Activated T-helper 9 cell treated with anti-CD3 and anti-CD28 coated beads, Interleukin-2, amount 50 U/mL, for 16 hours (primary cell): ENCODE measurements around the gene C3AR1.
"Not testable (repeated sequence)": the region's sequence is repeated elsewhere in the genome, so short reads cannot be mapped to it uniquely, and the experiment has no call there.

ENCODE experiments used
- DNase-seq: peaks from one replicate; pipeline ENCODE4 v3.0.0-alpha.2; 2020; ENCODE audit warnings: low read depth

C3AR1 gene

GRCh38 chr12:8065991-8066594 lies at the start of gene C3AR1:
Gene C3AR1 (minus strand): TSS chr12:8066359. CDS start chr12:8060185, 6,174 bp downstream.
- no peak for DNase-seq

- not testable (repeated sequence) for DNase-seq
Observed at GRCh38 chr12:8113117-8113516, 47.0 kb upstream of the C3AR1 start.

- peak; percentile 60 for DNase-seq
Observed at GRCh38 chr12:8108808-8109398, 42.7 kb upstream of the C3AR1 start.

- no peak for DNase-seq
Observed at GRCh38 chr12:8099235-8099634, 33.1 kb upstream of the C3AR1 start.

GRCh38 chr12:8096281-8096915 lies 30.2 kb upstream of the C3AR1 start:
- DNase-seq = no peak

GRCh38 chr12:8093291-8093690 lies 27.1 kb upstream of the C3AR1 start:
- DNase-seq = no peak

GRCh38 chr12:8089716-8090115 lies 23.6 kb upstream of the C3AR1 start:
- DNase-seq = no peak

- not testable (repeated sequence) for DNase-seq
Observed at GRCh38 chr12:8089277-8089676, 23.1 kb upstream of the C3AR1 start.

- no peak for DNase-seq
Observed at GRCh38 chr12:8088574-8088973, 22.4 kb upstream of the C3AR1 start.

- DNase-seq = no peak
Observed at GRCh38 chr12:8087666-8088065, 21.5 kb upstream of the C3AR1 start.

GRCh38 chr12:8084351-8084750 lies 18.2 kb upstream of the C3AR1 start:
- not testable (repeated sequence) for DNase-seq

GRCh38 chr12:8082808-8083100 lies 16.6 kb upstream of the C3AR1 start:
- no peak for DNase-seq

- DNase-seq = no peak
Observed at GRCh38 chr12:8081251-8081920, 15.2 kb upstream of the C3AR1 start.

GRCh38 chr12:8080120-8080519 lies 14.0 kb upstream of the C3AR1 start:
- no peak for DNase-seq

- no peak for DNase-seq
Observed at GRCh38 chr12:8078916-8079315, 12.8 kb upstream of the C3AR1 start.

- DNase-seq = peak; percentile 48
Observed at GRCh38 chr12:8078398-8078797, 12.2 kb upstream of the C3AR1 start.

GRCh38 chr12:8077207-8077606 lies 11.0 kb upstream of the C3AR1 start:
- no peak for DNase-seq

GRCh38 chr12:8076366-8076765 lies 10.2 kb upstream of the C3AR1 start:
- DNase-seq = no peak

- no peak for DNase-seq
Observed at GRCh38 chr12:8075935-8076334, 9.8 kb upstream of the C3AR1 start.

GRCh38 chr12:8071820-8072219 lies 5.7 kb upstream of the C3AR1 start:
- DNase-seq = not testable (repeated sequence)

- DNase-seq = no peak
Observed at GRCh38 chr12:8069582-8069981, 3.4 kb upstream of the C3AR1 start.

GRCh38 chr12:8064131-8064530 lies 2.0 kb downstream of the C3AR1 start:
- DNase-seq = no peak

GRCh38 chr12:8058506-8058905 lies 7.7 kb downstream of the C3AR1 start:
- no peak for DNase-seq
